Endothelial cell of umbilical vein (primary cell): Measurements from ENCODE around the gene TM2D1.

Experiments
- CTCF ChIP-seq, 2 donors: IDR thresholded peaks; 1 replicate in 1 of 2; 2 replicates in 1 of 2; pipeline ENCODE4 v1.5.1; 2011; ENCODE audit warnings: low read length in 2 of 2, mild to moderate bottlenecking in 2 of 2, moderate library complexity in 2 of 2, control low read depth in 1 of 2, inconsistent platforms in 1 of 2, low read depth in 1 of 2; ENCODE audit not compliant: insufficient read depth in 1 of 2; ENCODE audit errors: extremely low read depth in 1 of 2
- EZH2 ChIP-seq: IDR thresholded peaks from 2 replicates; pipeline ENCODE4 v1.6.1; 2012; ENCODE audit warnings: borderline replicate concordance, low read depth, mild to moderate bottlenecking, moderate library complexity, low read length, inconsistent platforms; ENCODE audit not compliant: severe bottlenecking
- POLR2A ChIP-seq: IDR thresholded peaks from 2 replicates; pipeline ENCODE4 v1.6.1; 2012; ENCODE audit warnings: low read depth, mild to moderate bottlenecking, control low read depth, low read length
- POLR2AphosphoS5 ChIP-seq: IDR thresholded peaks from 2 replicates; pipeline ENCODE4 v1.6.1; 2012; ENCODE audit warnings: low read depth, mild to moderate bottlenecking, control low read depth, low read length, moderate library complexity; ENCODE audit not compliant: insufficient read depth

GRCh38 chr1:61756773-61757172 is 31.8 kb upstream of the TM2D1 start:
- TF ChIP-seq POLR2A, result no peak
- TF ChIP-seq CTCF (IDR thresholded peaks at IDR 0.05; ENCODE audit: extremely low read depth in 1 of 2, insufficient read depth in 1 of 2, low read depth in 1 of 2, low read length in 2 of 2), result no peak
- no peak for TF ChIP-seq EZH2
- no peak for TF ChIP-seq POLR2AphosphoS5
